Naive B cell (primary cell): ENCODE results near the gene SLC12A7. TPM values are rescaled to one million over a fixed set of nuclear protein-coding genes. Genes with fewer than 3 reads are reported as not detected.
"Not testable (repeated sequence)": the region's sequence is repeated elsewhere in the genome, so short reads cannot be mapped to it uniquely, and the experiment has no call there.

Source experiments
- ATAC-seq, 2 donors: fragments of 150-1000 bp; cut with Tn5 transposase; 2 replicates each; pipeline ENCODE4 v1.10.0; 2021; ENCODE audit warnings: low read depth in 2 of 2, mild to moderate bottlenecking in 2 of 2, moderate library complexity in 2 of 2
- DNase-seq: peaks from one replicate; pipeline ENCODE4 v3.0.0; 2022
- H3K27ac Mint-ChIP-seq, 6 donors: one replicate each; pipeline ENCODE4 v1.8.0; 2020 to 2022; ENCODE audit warnings: mild to moderate bottlenecking in 6 of 6, mixed read lengths in 6 of 6, moderate library complexity in 5 of 6, inconsistent platforms in 2 of 6
- H3K27me3 Mint-ChIP-seq, 3 donors: one replicate each; pipeline ENCODE4 v1.8.0; 2021 to 2022; ENCODE audit warnings: mixed read lengths in 3 of 3, mild to moderate bottlenecking in 1 of 3
- H3K36me3 Mint-ChIP-seq, 2 donors: one replicate each; pipeline ENCODE4 v1.8.0; 2020 to 2022; ENCODE audit warnings: mixed read lengths in 2 of 2, inconsistent platforms in 1 of 2, mild to moderate bottlenecking in 1 of 2
- H3K4me1 Mint-ChIP-seq, 3 donors: one replicate each; pipeline ENCODE4 v1.8.0; 2020 to 2022; ENCODE audit warnings: mixed read lengths in 3 of 3, inconsistent platforms in 1 of 3, mild to moderate bottlenecking in 1 of 3, moderate library complexity in 1 of 3
- H3K4me3 Mint-ChIP-seq, 8 donors: one replicate each; pipeline ENCODE4 v1.8.0; 2020 to 2022; ENCODE audit warnings: mild to moderate bottlenecking in 8 of 8, mixed read lengths in 8 of 8, moderate library complexity in 8 of 8, inconsistent platforms in 2 of 8
- H3K9me3 Mint-ChIP-seq, 7 donors: one replicate each; pipeline ENCODE4 v1.8.0; 2020 to 2022; ENCODE audit warnings: mixed read lengths in 7 of 7, mild to moderate bottlenecking in 5 of 7, inconsistent platforms in 2 of 7, moderate library complexity in 1 of 7
- polyA plus RNA-seq, 6 donors: library from polyadenylated mRNA; unstranded; fragments of 300-500 nt; fragmentation: Illumina TruSeq; gene quantifications; one replicate each; pipeline ENCODE4 v1.2.3, GENCODE V29; 2021; ENCODE audit warnings: low read depth in 6 of 6

The SLC12A7 gene
- polyA plus RNA-seq, 6 donors from 2014 or later = 1.9 to 15.6 (median 5.8) TPM

- H3K36me3 Mint-ChIP-seq = peaks cover 0 to 5% of the 10 kb centered on the region in 2 donors
- H3K9me3 Mint-ChIP-seq = no peaks in the 10 kb centered on the region
- ATAC-seq (no peak), DNase-seq (no peak)
- peak overlapping the region in 1 of 6 donors; percentile 67 for H3K27ac Mint-ChIP-seq
- peaks cover 0 to 4% (median 0%) of the 10 kb centered on the region in 3 donors for H3K4me1 Mint-ChIP-seq
- no peak overlapping the region for H3K4me3 Mint-ChIP-seq
- H3K27me3 Mint-ChIP-seq = no peaks in the 10 kb centered on the region
Observed at GRCh38 chr5:1089146-1089545, 22.7 kb downstream of the SLC12A7 start.

DNA sequence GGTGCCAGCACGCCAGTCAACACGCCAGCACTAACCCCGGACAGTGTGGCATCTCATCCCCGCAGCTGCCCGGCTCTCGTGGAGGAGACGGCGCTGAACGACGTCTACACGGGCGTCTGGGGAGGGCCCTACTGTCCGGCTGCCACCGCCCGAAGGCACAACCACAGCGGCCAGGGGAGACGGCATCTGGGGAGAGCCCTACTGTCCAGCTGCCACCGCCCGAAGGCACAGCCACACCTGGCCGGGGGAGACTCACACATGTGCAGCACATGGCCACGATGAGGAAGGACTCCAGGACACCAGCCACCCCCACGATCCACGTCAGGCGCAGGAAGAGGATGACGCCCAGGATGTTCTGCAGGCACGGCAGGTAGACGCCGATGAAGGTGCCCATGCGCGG is 23.1 kb downstream of the SLC12A7 start:
- peaks cover 0 to 7% of the 10 kb centered on the region in 2 donors for H3K36me3 Mint-ChIP-seq
- H3K27ac Mint-ChIP-seq = no peak overlapping the region
- peaks cover 0 to 4% (median 0%) of the 10 kb centered on the region in 3 donors for H3K4me1 Mint-ChIP-seq
- no peak for DNase-seq
- no peaks in the 10 kb centered on the region for H3K27me3 Mint-ChIP-seq
- ATAC-seq = no peak
- no peaks in the 10 kb centered on the region for H3K9me3 Mint-ChIP-seq
- no peak overlapping the region for H3K4me3 Mint-ChIP-seq

GRCh38 chr5:1088031-1088430 is 23.8 kb downstream of the SLC12A7 start:
- peaks cover 0 to 7% of the 10 kb centered on the region in 2 donors for H3K36me3 Mint-ChIP-seq

DNA sequence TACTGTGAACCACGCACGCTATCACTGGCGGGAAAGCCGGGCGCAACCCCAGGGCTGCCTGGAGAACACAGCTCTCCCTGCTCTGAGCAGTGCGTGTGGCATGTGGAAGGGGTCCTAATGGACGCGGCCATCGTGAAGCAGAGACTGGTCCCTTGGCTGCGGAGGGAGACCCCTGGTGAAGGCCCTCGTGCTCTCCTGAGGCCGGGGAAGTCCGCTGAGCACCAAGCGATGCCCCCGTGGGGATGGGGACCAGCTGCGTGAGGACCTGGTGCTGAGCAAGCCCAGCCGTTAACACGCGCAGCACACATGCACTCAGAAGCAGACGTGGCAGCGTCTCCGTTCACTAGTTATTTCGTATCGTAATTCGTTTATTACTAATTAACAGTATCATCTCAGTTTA is 24.4 kb downstream of the SLC12A7 start:
- Mint-ChIP-seq H3K4me3 (peak overlapping the region in 1 of 8 donors; percentile 44), H3K9me3 (no peaks in the 10 kb centered on the region), H3K36me3 (peaks cover 0 to 7% of the 10 kb centered on the region in 2 donors), H3K27ac (no peak overlapping the region), H3K27me3 (no peaks in the 10 kb centered on the region), H3K4me1 (peaks cover 0 to 4% (median 0%) of the 10 kb centered on the region in 3 donors)
- ATAC-seq (no peak), DNase-seq (no peak)

More at GRCh38 chr5:1088031-1088430, 23.8 kb downstream of the SLC12A7 start:
- no peak for DNase-seq
- no peak overlapping the region for H3K27ac Mint-ChIP-seq
- H3K9me3 Mint-ChIP-seq = no peaks in the 10 kb centered on the region
- H3K4me3 Mint-ChIP-seq = no peak overlapping the region
- no peak for ATAC-seq
- peaks cover 0 to 4% (median 0%) of the 10 kb centered on the region in 3 donors for H3K4me1 Mint-ChIP-seq
- H3K27me3 Mint-ChIP-seq = no peaks in the 10 kb centered on the region

DNA sequence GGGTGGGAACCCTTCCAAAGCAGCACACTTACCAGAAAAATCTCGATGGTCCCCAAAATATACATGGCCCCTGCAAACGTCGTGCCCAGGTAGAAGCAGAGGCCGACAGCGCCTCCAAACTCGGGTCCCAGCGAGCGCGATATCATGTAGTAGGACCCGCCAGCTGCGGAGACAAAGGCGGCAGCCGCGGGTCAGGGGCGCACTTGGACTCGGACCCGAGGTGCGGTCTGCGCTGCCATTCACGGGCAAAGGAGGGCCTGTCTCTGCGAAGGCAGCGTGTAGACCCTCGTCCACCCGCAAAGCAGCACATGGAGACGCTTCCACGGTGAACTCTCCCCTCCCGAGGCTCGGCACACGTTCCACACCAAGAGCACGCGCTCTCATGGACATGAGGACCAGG is 25.0 kb downstream of the SLC12A7 start:
- ATAC-seq (no peak), DNase-seq (no peak)
- Mint-ChIP-seq H3K4me3 (peak overlapping the region in 1 of 8 donors; percentile 44), H3K4me1 (peaks cover 0 to 4% (median 0%) of the 10 kb centered on the region in 3 donors), H3K27ac (no peak overlapping the region), H3K27me3 (no peaks in the 10 kb centered on the region), H3K9me3 (no peaks in the 10 kb centered on the region), H3K36me3 (peaks cover 0 to 7% of the 10 kb centered on the region in 2 donors)

DNA sequence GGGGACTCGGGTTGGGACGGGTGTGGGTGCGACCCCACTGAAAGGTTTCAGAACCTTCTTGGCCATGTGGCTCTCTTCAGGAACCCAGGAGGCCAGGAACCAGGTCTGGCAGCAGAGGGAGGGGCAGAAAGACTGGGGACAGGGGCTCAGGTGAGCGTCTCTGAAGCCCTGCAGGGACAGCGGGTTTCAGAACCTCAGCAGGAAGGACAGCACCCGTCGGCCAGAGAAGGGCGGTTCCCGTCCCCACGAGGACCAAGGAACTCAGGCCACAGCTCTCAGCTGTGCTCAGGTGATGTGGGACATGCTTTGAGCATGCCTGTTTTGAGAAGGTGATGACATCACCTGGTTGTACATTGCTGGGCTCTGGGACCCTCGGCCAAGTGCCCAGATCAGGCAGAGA is 25.7 kb downstream of the SLC12A7 start:
- H3K9me3 Mint-ChIP-seq = no peaks in the 10 kb centered on the region
- no peak overlapping the region for H3K27ac Mint-ChIP-seq
- H3K27me3 Mint-ChIP-seq = no peaks in the 10 kb centered on the region
- DNase-seq (no peak), ATAC-seq (no peak)
- H3K4me3 Mint-ChIP-seq = peak overlapping the region in 1 of 8 donors; percentile 47
- peaks cover 0 to 9% of the 10 kb centered on the region in 2 donors for H3K36me3 Mint-ChIP-seq
- peaks cover 0 to 4% (median 0%) of the 10 kb centered on the region in 3 donors for H3K4me1 Mint-ChIP-seq

DNA sequence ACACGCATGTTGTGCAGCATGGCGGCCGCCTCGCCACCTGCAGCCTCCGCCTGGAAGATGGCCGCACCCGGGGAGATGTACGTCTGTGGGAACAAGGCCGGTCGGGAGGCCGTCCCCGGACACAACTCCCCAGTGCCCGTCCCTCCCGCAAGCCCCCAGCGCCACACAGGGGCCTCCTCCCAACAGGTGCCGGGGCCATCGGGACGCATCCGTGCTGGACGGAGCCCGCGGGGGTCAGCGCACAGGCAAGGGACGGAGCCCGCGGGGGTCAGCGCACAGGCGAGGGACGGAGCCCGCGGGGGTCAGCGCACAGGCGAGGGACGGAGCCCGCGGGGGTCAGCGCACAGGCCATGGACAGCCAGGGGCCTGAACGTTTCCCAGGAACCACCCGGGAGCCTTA is 26.5 kb downstream of the SLC12A7 start:
- Mint-ChIP-seq H3K4me1 (peaks cover 0 to 9% (median 0%) of the 10 kb centered on the region in 3 donors), H3K9me3 (no peaks in the 10 kb centered on the region), H3K4me3 (no peak overlapping the region), H3K27ac (no peak overlapping the region), H3K27me3 (no peaks in the 10 kb centered on the region), H3K36me3 (peaks cover 0 to 17% of the 10 kb centered on the region in 2 donors)
- ATAC-seq (no peak), DNase-seq (no peak)

GRCh38 chr5:1083823-1084605 is 27.8 kb downstream of the SLC12A7 start:
- H3K4me3 Mint-ChIP-seq = no peak overlapping the region
- ATAC-seq (no peak), DNase-seq (no peak)
- peak overlapping the region in 1 of 6 donors; percentile 63 for H3K27ac Mint-ChIP-seq
- peaks cover 0 to 17% of the 10 kb centered on the region in 2 donors for H3K36me3 Mint-ChIP-seq
- H3K9me3 Mint-ChIP-seq = no peaks in the 10 kb centered on the region
- H3K4me1 Mint-ChIP-seq = peaks cover 0 to 5% (median 0%) of the 10 kb centered on the region in 3 donors
- H3K27me3 Mint-ChIP-seq = no peaks in the 10 kb centered on the region

DNA sequence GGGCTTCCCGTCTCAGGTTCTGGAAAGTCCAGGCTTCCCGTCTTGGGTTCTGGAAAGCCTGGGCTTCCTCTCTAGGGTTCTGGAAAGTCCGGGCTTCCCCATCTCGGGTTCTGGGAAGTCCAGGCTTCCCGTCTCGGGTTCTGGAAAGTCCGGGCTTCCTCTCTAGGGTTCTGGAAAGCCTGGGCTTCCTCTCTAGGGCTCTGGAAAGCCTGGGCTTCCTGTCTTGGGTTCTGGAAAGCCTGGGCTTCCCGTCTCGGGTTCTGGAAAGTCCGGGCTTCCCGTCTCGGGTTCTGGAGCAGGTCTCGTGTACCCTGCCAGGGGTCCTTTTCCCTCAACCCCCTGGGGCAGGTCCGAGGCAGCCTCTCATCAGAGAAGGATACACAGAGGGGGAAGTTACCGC is 28.8 kb downstream of the SLC12A7 start:
- H3K4me3 Mint-ChIP-seq = not testable (repeated sequence)
- peaks cover 0 to 17% of the 10 kb centered on the region in 2 donors for H3K36me3 Mint-ChIP-seq

GRCh38 chr5:1081519-1081918 is 30.3 kb downstream of the SLC12A7 start:
- Mint-ChIP-seq H3K27ac (peak overlapping the region in 2 of 6 donors; percentile 73 to 90), H3K4me3 (no peak overlapping the region), H3K4me1 (peaks cover 0 to 5% (median 0%) of the 10 kb centered on the region in 3 donors), H3K9me3 (no peaks in the 10 kb centered on the region), H3K36me3 (peaks cover 0 to 18% of the 10 kb centered on the region in 2 donors), H3K27me3 (no peaks in the 10 kb centered on the region)
- no peak for DNase-seq
- ATAC-seq = no peak

More for the DNA sequence above, 28.8 kb downstream of the SLC12A7 start:
- H3K27me3 Mint-ChIP-seq, H3K4me1 Mint-ChIP-seq, H3K27ac Mint-ChIP-seq, ATAC-seq, H3K9me3 Mint-ChIP-seq, DNase-seq: not testable (repeated sequence)

DNA sequence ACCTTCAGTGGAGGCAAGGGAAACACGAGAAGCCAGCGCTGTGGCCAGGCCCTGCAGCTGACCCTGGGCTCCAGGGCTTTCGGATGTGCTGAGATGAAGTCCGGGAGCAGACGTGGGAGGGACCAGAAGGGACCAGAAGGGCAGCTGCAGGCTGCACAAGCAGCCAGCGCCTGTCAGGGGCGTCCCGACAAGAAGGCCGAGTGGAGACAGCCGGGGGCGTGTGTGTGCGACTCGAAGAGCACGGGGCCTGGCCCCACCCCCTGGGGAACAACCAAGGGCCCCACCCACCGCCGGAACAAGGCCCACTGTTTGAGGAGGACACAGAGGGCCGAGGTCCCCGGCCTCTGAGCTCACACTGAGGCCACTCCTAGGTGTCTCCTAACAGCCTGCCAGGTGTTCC is 31.4 kb downstream of the SLC12A7 start:
- Mint-ChIP-seq H3K27ac (no peak overlapping the region), H3K36me3 (peaks cover 0 to 24% of the 10 kb centered on the region in 2 donors)

GRCh38 chr5:1079961-1080360 is 31.9 kb downstream of the SLC12A7 start:
- Mint-ChIP-seq H3K27ac (no peak overlapping the region), H3K36me3 (peaks cover 0 to 24% of the 10 kb centered on the region in 2 donors), H3K27me3 (no peaks in the 10 kb centered on the region), H3K4me1 (peaks cover 0 to 5% (median 0%) of the 10 kb centered on the region in 3 donors), H3K9me3 (no peaks in the 10 kb centered on the region), H3K4me3 (no peak overlapping the region)
- ATAC-seq (no peak), DNase-seq (no peak)

More for the DNA sequence above, 31.4 kb downstream of the SLC12A7 start:
- Mint-ChIP-seq H3K9me3 (no peaks in the 10 kb centered on the region), H3K4me3 (peak overlapping the region in 1 of 8 donors; percentile 74), H3K4me1 (peaks cover 0 to 5% (median 0%) of the 10 kb centered on the region in 3 donors), H3K27me3 (no peaks in the 10 kb centered on the region)
- DNase-seq (no peak), ATAC-seq (no peak)

- peaks cover 0 to 5% (median 0%) of the 10 kb centered on the region in 3 donors for H3K4me1 Mint-ChIP-seq
- H3K27ac Mint-ChIP-seq = no peak overlapping the region
- DNase-seq (no peak), ATAC-seq (no peak)
- peaks cover 0 to 23% of the 10 kb centered on the region in 2 donors for H3K36me3 Mint-ChIP-seq
- no peaks in the 10 kb centered on the region for H3K9me3 Mint-ChIP-seq
- H3K27me3 Mint-ChIP-seq = no peaks in the 10 kb centered on the region
- no peak overlapping the region for H3K4me3 Mint-ChIP-seq
Observed at GRCh38 chr5:1079486-1079885, 32.4 kb downstream of the SLC12A7 start.

- H3K27me3 Mint-ChIP-seq = no peaks in the 10 kb centered on the region
- H3K36me3 Mint-ChIP-seq = peaks cover 0 to 17% of the 10 kb centered on the region in 2 donors
- no peak for ATAC-seq
- DNase-seq = no peak
- H3K27ac Mint-ChIP-seq = no peak overlapping the region
- no peaks in the 10 kb centered on the region for H3K9me3 Mint-ChIP-seq
- peaks cover 0 to 7% (median 0%) of the 10 kb centered on the region in 3 donors for H3K4me1 Mint-ChIP-seq
- no peak overlapping the region for H3K4me3 Mint-ChIP-seq
Observed at GRCh38 chr5:1078851-1079250, 33.0 kb downstream of the SLC12A7 start.
